Gastrocnemius medialis (tissue), 4 donors: Measurements from ENCODE around the gene PANX3.

Experiments used
- POLR2A ChIP-seq, 2 donors: fragments of 450-650 bp; IDR thresholded peaks; one replicate each; pipeline ENCODE4 v1.6.1; 2017; ENCODE audit warnings: antibody characterized with exemption in 2 of 2, mild to moderate bottlenecking in 2 of 2, moderate library complexity in 2 of 2
- TF ChIP-seq, protein P1 (sequence below), 5 experiments: fragments of 450-650 bp in 3 of 5; fragments of 200-600 bp in 2 of 5; sonication (generic) in 2 of 5; IDR thresholded peaks in 4 of 5; conservative IDR thresholded peaks in 1 of 5; 1 replicate in 4 of 5; 2 replicates in 1 of 5; pipeline ENCODE4 v1.5.1; 2016 to 2019; ENCODE audit warnings: antibody characterized with exemption in 5 of 5, mild to moderate bottlenecking in 3 of 5, moderate library complexity in 3 of 5

DNA sequence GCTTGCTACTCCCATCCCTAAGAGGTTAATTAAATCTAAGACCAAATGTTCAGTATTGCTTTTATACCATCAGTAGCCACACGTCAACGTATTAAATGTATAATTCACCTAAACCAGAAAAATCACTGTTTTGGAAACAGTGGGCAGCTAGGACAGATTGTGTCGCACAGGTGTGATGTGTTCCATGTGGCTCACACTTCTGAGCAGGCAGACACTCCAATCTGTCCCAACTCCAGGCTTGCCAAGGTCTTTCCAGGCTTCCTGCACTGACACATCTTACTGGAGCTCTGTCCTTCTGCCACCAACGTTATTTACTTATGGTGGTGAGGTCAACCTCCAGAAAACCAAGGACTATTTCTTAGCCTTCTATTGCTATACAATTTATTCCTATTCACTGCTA lies 50.9 kb downstream of the PANX3 start:
- TF ChIP-seq, protein P1, sequence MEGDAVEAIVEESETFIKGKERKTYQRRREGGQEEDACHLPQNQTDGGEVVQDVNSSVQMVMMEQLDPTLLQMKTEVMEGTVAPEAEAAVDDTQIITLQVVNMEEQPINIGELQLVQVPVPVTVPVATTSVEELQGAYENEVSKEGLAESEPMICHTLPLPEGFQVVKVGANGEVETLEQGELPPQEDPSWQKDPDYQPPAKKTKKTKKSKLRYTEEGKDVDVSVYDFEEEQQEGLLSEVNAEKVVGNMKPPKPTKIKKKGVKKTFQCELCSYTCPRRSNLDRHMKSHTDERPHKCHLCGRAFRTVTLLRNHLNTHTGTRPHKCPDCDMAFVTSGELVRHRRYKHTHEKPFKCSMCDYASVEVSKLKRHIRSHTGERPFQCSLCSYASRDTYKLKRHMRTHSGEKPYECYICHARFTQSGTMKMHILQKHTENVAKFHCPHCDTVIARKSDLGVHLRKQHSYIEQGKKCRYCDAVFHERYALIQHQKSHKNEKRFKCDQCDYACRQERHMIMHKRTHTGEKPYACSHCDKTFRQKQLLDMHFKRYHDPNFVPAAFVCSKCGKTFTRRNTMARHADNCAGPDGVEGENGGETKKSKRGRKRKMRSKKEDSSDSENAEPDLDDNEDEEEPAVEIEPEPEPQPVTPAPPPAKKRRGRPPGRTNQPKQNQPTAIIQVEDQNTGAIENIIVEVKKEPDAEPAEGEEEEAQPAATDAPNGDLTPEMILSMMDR (IDR thresholded peaks at IDR 0.05 in 4 of 5, conservative IDR thresholded peaks at IDR 0.05 in 1 of 5), result no peak
- TF ChIP-seq POLR2A (IDR thresholded peaks at IDR 0.05), result no peak
